HL-60 (cell line): ENCODE results near the gene TMUB2.

Experiments
- GABPA ChIP-seq: IDR thresholded peaks from 2 replicates; pipeline ENCODE4 v1.6.1; 2012; ENCODE audit warnings: low read depth
- POLR2AphosphoS5 ChIP-seq: IDR thresholded peaks from 2 replicates; pipeline ENCODE4 v1.6.1; 2012; ENCODE audit warnings: low read depth
- SPI1 ChIP-seq: IDR thresholded peaks from 2 replicates; pipeline ENCODE4 v1.6.1; 2012; ENCODE audit warnings: low read depth, mild to moderate bottlenecking, borderline replicate concordance
- TF ChIP-seq, protein P1 (sequence below): IDR thresholded peaks from one replicate; pipeline ENCODE4 v1.5.1; 2011; ENCODE audit warnings: low read length, control low read depth, inconsistent platforms; ENCODE audit not compliant: insufficient read depth
- TF ChIP-seq, protein P2 (sequence below): IDR thresholded peaks from 2 replicates; pipeline ENCODE4 v1.6.1; 2012; ENCODE audit warnings: low read depth; ENCODE audit not compliant: insufficient replicate concordance

GRCh38 chr17:44174427-44174826 is 12.3 kb upstream of the TMUB2 start:
- TF ChIP-seq, protein P1, sequence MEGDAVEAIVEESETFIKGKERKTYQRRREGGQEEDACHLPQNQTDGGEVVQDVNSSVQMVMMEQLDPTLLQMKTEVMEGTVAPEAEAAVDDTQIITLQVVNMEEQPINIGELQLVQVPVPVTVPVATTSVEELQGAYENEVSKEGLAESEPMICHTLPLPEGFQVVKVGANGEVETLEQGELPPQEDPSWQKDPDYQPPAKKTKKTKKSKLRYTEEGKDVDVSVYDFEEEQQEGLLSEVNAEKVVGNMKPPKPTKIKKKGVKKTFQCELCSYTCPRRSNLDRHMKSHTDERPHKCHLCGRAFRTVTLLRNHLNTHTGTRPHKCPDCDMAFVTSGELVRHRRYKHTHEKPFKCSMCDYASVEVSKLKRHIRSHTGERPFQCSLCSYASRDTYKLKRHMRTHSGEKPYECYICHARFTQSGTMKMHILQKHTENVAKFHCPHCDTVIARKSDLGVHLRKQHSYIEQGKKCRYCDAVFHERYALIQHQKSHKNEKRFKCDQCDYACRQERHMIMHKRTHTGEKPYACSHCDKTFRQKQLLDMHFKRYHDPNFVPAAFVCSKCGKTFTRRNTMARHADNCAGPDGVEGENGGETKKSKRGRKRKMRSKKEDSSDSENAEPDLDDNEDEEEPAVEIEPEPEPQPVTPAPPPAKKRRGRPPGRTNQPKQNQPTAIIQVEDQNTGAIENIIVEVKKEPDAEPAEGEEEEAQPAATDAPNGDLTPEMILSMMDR: no peak
- TF ChIP-seq GABPA: no peak
- TF ChIP-seq POLR2AphosphoS5: no peak
- TF ChIP-seq, protein P2, sequence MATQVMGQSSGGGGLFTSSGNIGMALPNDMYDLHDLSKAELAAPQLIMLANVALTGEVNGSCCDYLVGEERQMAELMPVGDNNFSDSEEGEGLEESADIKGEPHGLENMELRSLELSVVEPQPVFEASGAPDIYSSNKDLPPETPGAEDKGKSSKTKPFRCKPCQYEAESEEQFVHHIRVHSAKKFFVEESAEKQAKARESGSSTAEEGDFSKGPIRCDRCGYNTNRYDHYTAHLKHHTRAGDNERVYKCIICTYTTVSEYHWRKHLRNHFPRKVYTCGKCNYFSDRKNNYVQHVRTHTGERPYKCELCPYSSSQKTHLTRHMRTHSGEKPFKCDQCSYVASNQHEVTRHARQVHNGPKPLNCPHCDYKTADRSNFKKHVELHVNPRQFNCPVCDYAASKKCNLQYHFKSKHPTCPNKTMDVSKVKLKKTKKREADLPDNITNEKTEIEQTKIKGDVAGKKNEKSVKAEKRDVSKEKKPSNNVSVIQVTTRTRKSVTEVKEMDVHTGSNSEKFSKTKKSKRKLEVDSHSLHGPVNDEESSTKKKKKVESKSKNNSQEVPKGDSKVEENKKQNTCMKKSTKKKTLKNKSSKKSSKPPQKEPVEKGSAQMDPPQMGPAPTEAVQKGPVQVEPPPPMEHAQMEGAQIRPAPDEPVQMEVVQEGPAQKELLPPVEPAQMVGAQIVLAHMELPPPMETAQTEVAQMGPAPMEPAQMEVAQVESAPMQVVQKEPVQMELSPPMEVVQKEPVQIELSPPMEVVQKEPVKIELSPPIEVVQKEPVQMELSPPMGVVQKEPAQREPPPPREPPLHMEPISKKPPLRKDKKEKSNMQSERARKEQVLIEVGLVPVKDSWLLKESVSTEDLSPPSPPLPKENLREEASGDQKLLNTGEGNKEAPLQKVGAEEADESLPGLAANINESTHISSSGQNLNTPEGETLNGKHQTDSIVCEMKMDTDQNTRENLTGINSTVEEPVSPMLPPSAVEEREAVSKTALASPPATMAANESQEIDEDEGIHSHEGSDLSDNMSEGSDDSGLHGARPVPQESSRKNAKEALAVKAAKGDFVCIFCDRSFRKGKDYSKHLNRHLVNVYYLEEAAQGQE: no peak
- no peak for TF ChIP-seq SPI1
